SK-N-SH treated with all-trans-retinoic acid at 6 μM for 48 hours (cell line): Measurements from ENCODE around the gene RHOA.

Experiments used
- BACH2 ChIP-seq: fragments of 250-450 bp; sonication (Bioruptor Pico); IDR thresholded peaks from 2 replicates; pipeline ENCODE4 v1.9.0; 2021; ENCODE audit warnings: mild to moderate bottlenecking, borderline replicate concordance
- CSDC2 ChIP-seq: fragments of 250-450 bp; sonication (Bioruptor Pico); IDR thresholded peaks from 2 replicates; pipeline ENCODE4 v1.5.0; 2020; ENCODE audit warnings: mild to moderate bottlenecking, moderate library complexity
- GLIS3 ChIP-seq: fragments of 250-450 bp; sonication (Bioruptor Pico); IDR thresholded peaks from 2 replicates; pipeline ENCODE4 v1.5.0; 2020; ENCODE audit warnings: mild to moderate bottlenecking, moderate library complexity
- PPARA ChIP-seq: fragments of 250-450 bp; sonication (Bioruptor Pico); IDR thresholded peaks from 2 replicates; pipeline ENCODE4 v1.5.0; 2020; ENCODE audit warnings: mild to moderate bottlenecking, borderline replicate concordance
- RARB ChIP-seq: fragments of 250-450 bp; sonication (Bioruptor Pico); IDR thresholded peaks from 2 replicates; pipeline ENCODE4 v1.8.0; 2021; ENCODE audit warnings: mild to moderate bottlenecking, moderate library complexity
- ZC3H10 ChIP-seq: fragments of 250-450 bp; sonication (Bioruptor Pico); IDR thresholded peaks from 2 replicates; pipeline ENCODE4 v1.5.1; 2021; ENCODE audit warnings: mild to moderate bottlenecking, moderate library complexity
- ZFP3 ChIP-seq: fragments of 250-450 bp; sonication (Bioruptor Pico); IDR thresholded peaks from 2 replicates; pipeline ENCODE4 v1.5.0; 2020; ENCODE audit warnings: mild to moderate bottlenecking, moderate library complexity
- ZFP30 ChIP-seq: fragments of 450-650 bp; formaldehyde crosslinking; IDR thresholded peaks from 2 replicates; pipeline ENCODE4 v1.5.0; 2022; ENCODE audit warnings: mild to moderate bottlenecking, moderate library complexity
- ZNF8 ChIP-seq: fragments of 450-650 bp; formaldehyde crosslinking; IDR thresholded peaks from 2 replicates; pipeline ENCODE4 v1.5.0; 2020; ENCODE audit warnings: mild to moderate bottlenecking, moderate library complexity
- TF ChIP-seq, protein P1 (sequence below): fragments of 250-450 bp; sonication (Bioruptor Pico); IDR thresholded peaks from 2 replicates; pipeline ENCODE4 v1.5.1; 2020; ENCODE audit warnings: low read depth, mild to moderate bottlenecking, moderate library complexity
- TF ChIP-seq, protein P2 (sequence below): fragments of 250-450 bp; sonication (Bioruptor Pico); IDR thresholded peaks from 2 replicates; pipeline ENCODE4 v1.8.0; 2021; ENCODE audit warnings: low read depth, mild to moderate bottlenecking, moderate library complexity, borderline replicate concordance
- TF ChIP-seq, protein P3 (sequence below): fragments of 250-450 bp; sonication (Bioruptor Pico); IDR thresholded peaks from 2 replicates; pipeline ENCODE4 v1.8.0; 2020; ENCODE audit warnings: mild to moderate bottlenecking, moderate library complexity, borderline replicate concordance

DNA sequence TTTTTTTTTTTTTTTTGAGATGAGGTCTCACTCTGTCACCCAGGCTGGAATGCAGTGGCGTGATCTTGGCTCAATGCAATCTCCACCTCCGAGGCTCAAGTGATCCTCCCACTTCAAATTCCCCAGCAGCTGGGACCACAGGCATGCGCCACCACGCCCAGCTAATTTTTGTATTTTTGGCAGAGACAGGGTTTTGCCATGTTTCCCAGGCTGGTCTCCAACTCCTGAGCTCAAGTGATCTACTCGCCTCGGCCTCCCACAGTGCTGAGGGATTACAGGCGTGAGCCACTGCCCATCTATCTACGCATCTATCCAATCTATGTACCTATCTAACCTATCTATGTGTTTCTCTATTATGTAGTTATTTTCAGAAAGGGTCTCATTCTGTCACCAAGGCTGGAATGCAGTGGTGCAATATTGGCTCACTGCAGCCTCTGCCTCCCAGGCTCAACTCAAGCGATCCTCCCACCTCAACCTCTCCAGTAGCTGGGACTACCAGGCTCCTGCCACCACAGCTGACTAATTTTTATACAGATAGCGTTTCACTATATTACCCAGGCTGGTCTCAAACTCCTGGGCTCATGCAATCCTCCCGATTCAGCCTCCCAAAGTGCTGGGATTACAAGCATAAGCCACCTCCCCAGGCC, 33.4 kb downstream of the RHOA start:
- no peak for TF ChIP-seq ZC3H10
- no peak for TF ChIP-seq PPARA (CRISPR knock-in tag)
- TF ChIP-seq, protein P1, sequence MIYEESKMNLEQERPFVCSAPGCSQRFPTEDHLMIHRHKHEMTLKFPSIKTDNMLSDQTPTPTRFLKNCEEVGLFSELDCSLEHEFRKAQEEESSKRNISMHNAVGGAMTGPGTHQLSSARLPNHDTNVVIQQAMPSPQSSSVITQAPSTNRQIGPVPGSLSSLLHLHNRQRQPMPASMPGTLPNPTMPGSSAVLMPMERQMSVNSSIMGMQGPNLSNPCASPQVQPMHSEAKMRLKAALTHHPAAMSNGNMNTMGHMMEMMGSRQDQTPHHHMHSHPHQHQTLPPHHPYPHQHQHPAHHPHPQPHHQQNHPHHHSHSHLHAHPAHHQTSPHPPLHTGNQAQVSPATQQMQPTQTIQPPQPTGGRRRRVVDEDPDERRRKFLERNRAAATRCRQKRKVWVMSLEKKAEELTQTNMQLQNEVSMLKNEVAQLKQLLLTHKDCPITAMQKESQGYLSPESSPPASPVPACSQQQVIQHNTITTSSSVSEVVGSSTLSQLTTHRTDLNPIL (CRISPR knock-in tag), result no peak
- no peak for TF ChIP-seq GLIS3
- TF ChIP-seq RARB (CRISPR knock-in tag), result no peak
- no peak for TF ChIP-seq ZFP3 (CRISPR knock-in tag)
- TF ChIP-seq, protein P2, sequence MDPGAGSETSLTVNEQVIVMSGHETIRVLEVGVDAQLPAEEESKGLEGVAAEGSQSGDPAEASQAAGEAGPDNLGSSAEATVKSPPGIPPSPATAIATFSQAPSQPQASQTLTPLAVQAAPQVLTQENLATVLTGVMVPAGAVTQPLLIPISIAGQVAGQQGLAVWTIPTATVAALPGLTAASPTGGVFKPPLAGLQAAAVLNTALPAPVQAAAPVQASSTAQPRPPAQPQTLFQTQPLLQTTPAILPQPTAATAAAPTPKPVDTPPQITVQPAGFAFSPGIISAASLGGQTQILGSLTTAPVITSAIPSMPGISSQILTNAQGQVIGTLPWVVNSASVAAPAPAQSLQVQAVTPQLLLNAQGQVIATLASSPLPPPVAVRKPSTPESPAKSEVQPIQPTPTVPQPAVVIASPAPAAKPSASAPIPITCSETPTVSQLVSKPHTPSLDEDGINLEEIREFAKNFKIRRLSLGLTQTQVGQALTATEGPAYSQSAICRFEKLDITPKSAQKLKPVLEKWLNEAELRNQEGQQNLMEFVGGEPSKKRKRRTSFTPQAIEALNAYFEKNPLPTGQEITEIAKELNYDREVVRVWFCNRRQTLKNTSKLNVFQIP, result no peak
- TF ChIP-seq, protein P3, sequence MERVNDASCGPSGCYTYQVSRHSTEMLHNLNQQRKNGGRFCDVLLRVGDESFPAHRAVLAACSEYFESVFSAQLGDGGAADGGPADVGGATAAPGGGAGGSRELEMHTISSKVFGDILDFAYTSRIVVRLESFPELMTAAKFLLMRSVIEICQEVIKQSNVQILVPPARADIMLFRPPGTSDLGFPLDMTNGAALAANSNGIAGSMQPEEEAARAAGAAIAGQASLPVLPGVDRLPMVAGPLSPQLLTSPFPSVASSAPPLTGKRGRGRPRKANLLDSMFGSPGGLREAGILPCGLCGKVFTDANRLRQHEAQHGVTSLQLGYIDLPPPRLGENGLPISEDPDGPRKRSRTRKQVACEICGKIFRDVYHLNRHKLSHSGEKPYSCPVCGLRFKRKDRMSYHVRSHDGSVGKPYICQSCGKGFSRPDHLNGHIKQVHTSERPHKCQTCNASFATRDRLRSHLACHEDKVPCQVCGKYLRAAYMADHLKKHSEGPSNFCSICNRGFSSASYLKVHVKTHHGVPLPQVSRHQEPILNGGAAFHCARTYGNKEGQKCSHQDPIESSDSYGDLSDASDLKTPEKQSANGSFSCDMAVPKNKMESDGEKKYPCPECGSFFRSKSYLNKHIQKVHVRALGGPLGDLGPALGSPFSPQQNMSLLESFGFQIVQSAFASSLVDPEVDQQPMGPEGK (CRISPR knock-in tag), result no peak
- TF ChIP-seq ZNF8, result no peak
- TF ChIP-seq BACH2 (CRISPR knock-in tag), result no peak
- no peak for TF ChIP-seq ZFP30
- no peak for TF ChIP-seq CSDC2 (CRISPR knock-in tag)
